AG10803 (cell line): ENCODE results near the gene CHRND.

Experiments
- DNase-seq: peaks from one replicate; pipeline ENCODE4 v3.0.0; 2010; ENCODE audit warnings: low read depth
- H3K4me3 ChIP-seq: 2 replicates; pipeline ENCODE4 v1.5.1; 2011; ENCODE audit warnings: mild to moderate bottlenecking, low read length, control low read depth
- CTCF ChIP-seq: conservative IDR thresholded peaks from 2 replicates; pipeline ENCODE4 v1.5.1; 2011; ENCODE audit warnings: mild to moderate bottlenecking, low read length, control low read depth, inconsistent platforms

Gene CHRND

GRCh38 chr2:232574674-232575403, 48.9 kb downstream of the CHRND start:
- TF ChIP-seq CTCF = no peak
- peak; percentile 38 for DNase-seq
- no peak overlapping the region for H3K4me3 ChIP-seq

- TF ChIP-seq CTCF = no peak
- DNase-seq = no peak
These were observed 49.4 kb downstream of the CHRND start for GRCh38 chr2:232575404-232575746.

GRCh38 chr2:232576995-232577394, 51.0 kb downstream of the CHRND start:
- TF ChIP-seq CTCF = no peak
- peak; percentile 16 for DNase-seq
- H3K4me3 ChIP-seq = no peak overlapping the region

More at GRCh38 chr2:232575404-232575746, 49.4 kb downstream of the CHRND start:
- H3K4me3 ChIP-seq = no peak overlapping the region

DNA sequence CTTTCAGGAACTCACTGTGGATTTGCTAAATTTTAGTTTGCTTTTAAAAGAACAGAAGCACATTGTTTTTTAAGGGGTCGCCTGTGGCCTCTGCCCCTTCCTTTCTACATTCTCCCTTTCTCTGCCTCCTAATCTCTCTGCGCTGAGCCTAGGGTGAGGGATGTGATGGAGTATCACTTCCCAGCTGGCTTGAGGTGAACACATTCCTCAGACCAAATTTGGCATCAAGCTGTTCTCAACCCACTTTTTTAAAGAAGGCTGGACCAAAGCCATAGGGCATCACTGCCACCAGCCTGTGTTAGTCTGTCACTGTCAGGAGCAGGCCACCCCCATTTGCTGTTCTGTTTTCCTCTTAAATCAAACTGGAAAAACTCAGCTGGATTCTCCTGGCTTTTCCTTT, 51.9 kb downstream of the CHRND start:
- no peak overlapping the region for H3K4me3 ChIP-seq
- DNase-seq = no peak
- TF ChIP-seq CTCF = no peak

- TF ChIP-seq CTCF = no peak
- H3K4me3 ChIP-seq = no peak overlapping the region
- no peak for DNase-seq
These were observed 52.7 kb downstream of the CHRND start for GRCh38 chr2:232578626-232579025.

GRCh38 chr2:232580648-232580981, 54.7 kb downstream of the CHRND start:
- H3K4me3 ChIP-seq = no peak overlapping the region
- no peak for TF ChIP-seq CTCF
- DNase-seq = no peak

DNA sequence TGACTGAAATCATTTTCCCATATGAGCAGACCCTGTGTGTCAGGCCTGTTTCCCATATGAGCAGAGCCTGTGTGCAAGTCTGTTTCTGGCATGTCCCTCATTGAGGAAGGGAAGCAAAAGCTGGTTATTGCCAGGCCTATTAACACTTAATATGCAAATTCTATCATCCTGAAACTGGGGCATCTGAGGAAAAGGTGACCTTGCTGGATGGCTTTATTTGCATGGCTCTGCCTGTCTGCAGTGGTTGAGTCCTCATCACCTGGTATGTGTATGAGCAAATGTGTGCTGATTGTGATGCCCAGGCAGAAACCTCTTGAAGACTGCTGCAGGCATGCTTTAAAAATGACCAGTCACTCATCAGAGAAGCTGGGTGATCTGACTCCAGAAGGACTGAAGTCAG, 55.8 kb downstream of the CHRND start:
- no peak overlapping the region for H3K4me3 ChIP-seq
- DNase-seq = no peak
- no peak for TF ChIP-seq CTCF
